GM19043 (cell line): Measurements from ENCODE around the gene MAP3K4.

ENCODE experiments used
- ATAC-seq: cut with Tn5 transposase; IDR thresholded peaks from one replicate; pipeline ENCODE4 v1.9.1; 2021; ENCODE audit warnings: low read depth; ENCODE audit not compliant: unreplicated experiment

Gene MAP3K4

GRCh38 chr6:161138543-161139303 lies 147.2 kb downstream of the MAP3K4 start:
- no peak for ATAC-seq

GRCh38 chr6:161139304-161139765 lies 147.8 kb downstream of the MAP3K4 start:
- no peak for ATAC-seq

GRCh38 chr6:161139766-161140553 lies 148.4 kb downstream of the MAP3K4 start:
- ATAC-seq = no peak

GRCh38 chr6:161140554-161140875 lies 148.9 kb downstream of the MAP3K4 start:
- ATAC-seq = no peak

- ATAC-seq = no peak
These were observed 149.6 kb downstream of the MAP3K4 start for GRCh38 chr6:161141173-161141572.

- ATAC-seq = no peak
These were observed 151.4 kb downstream of the MAP3K4 start for GRCh38 chr6:161142957-161143296.

- no peak for ATAC-seq
These were observed 152.3 kb downstream of the MAP3K4 start for GRCh38 chr6:161143663-161144430.

GRCh38 chr6:161150136-161150535 lies 158.6 kb downstream of the MAP3K4 start:
- no peak for ATAC-seq

- ATAC-seq = no peak
These were observed 159.0 kb downstream of the MAP3K4 start for GRCh38 chr6:161150566-161150965.

GRCh38 chr6:161151059-161151645 lies 159.6 kb downstream of the MAP3K4 start:
- no peak for ATAC-seq

- no peak for ATAC-seq
These were observed 160.3 kb downstream of the MAP3K4 start for GRCh38 chr6:161151660-161152526.

GRCh38 chr6:161152527-161152862 lies 160.9 kb downstream of the MAP3K4 start:
- no peak for ATAC-seq

- ATAC-seq = no peak
These were observed 161.5 kb downstream of the MAP3K4 start for GRCh38 chr6:161152907-161153662.

GRCh38 chr6:161153725-161154124 lies 162.2 kb downstream of the MAP3K4 start:
- ATAC-seq = no peak

GRCh38 chr6:161154796-161155335 lies 163.3 kb downstream of the MAP3K4 start:
- no peak for ATAC-seq

- no peak for ATAC-seq
These were observed 169.6 kb downstream of the MAP3K4 start for GRCh38 chr6:161161121-161161520.

- no peak for ATAC-seq
These were observed 170.5 kb downstream of the MAP3K4 start for GRCh38 chr6:161161889-161162624.

GRCh38 chr6:161162722-161163121 lies 171.2 kb downstream of the MAP3K4 start:
- no peak for ATAC-seq
